ENCODE results near the gene ACTL6B.

DNA sequence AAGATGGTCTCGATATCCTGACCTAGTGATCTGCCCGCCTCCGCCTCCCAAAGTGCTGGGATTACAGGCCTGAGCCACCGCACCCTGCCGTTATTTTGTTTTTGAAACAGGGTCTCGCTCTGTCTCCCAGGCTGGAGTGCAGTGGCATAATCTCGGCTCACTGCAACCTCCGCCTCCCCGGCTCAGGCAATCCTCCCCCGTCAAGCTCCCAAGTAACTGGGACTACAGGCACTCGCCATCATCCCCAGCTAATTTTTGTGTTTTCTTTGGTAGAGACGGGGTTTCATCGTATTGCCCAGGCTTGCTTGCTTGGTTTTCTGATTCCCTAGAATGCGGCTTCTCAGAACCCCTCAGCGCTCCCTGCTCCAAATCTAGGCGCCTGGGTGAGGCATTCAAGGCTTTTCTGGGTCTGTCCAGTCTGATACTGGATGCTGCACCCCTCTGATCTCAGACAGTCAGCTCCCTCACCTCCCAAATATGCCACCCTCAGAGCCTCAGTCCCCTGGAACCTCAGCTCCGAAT lies 16.2 kb downstream of the ACTL6B start:
- no peak for TF ChIP-seq SP1 (IDR thresholded peaks at IDR 0.05)
- TF ChIP-seq, protein P1, sequence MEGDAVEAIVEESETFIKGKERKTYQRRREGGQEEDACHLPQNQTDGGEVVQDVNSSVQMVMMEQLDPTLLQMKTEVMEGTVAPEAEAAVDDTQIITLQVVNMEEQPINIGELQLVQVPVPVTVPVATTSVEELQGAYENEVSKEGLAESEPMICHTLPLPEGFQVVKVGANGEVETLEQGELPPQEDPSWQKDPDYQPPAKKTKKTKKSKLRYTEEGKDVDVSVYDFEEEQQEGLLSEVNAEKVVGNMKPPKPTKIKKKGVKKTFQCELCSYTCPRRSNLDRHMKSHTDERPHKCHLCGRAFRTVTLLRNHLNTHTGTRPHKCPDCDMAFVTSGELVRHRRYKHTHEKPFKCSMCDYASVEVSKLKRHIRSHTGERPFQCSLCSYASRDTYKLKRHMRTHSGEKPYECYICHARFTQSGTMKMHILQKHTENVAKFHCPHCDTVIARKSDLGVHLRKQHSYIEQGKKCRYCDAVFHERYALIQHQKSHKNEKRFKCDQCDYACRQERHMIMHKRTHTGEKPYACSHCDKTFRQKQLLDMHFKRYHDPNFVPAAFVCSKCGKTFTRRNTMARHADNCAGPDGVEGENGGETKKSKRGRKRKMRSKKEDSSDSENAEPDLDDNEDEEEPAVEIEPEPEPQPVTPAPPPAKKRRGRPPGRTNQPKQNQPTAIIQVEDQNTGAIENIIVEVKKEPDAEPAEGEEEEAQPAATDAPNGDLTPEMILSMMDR (IDR thresholded peaks at IDR 0.05; ENCODE audit: low read depth, low read length, missing input control): no peak
- no peak for TF ChIP-seq JUND (IDR thresholded peaks at IDR 0.05)
- TF ChIP-seq, protein P2, sequence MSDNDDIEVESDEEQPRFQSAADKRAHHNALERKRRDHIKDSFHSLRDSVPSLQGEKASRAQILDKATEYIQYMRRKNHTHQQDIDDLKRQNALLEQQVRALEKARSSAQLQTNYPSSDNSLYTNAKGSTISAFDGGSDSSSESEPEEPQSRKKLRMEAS (IDR thresholded peaks at IDR 0.05): no peak
- TF ChIP-seq HNF4A (conservative IDR thresholded peaks at IDR 0.05): no peak
- TF ChIP-seq TAF1 (conservative IDR thresholded peaks at IDR 0.05): no peak
- TF ChIP-seq, protein P3, sequence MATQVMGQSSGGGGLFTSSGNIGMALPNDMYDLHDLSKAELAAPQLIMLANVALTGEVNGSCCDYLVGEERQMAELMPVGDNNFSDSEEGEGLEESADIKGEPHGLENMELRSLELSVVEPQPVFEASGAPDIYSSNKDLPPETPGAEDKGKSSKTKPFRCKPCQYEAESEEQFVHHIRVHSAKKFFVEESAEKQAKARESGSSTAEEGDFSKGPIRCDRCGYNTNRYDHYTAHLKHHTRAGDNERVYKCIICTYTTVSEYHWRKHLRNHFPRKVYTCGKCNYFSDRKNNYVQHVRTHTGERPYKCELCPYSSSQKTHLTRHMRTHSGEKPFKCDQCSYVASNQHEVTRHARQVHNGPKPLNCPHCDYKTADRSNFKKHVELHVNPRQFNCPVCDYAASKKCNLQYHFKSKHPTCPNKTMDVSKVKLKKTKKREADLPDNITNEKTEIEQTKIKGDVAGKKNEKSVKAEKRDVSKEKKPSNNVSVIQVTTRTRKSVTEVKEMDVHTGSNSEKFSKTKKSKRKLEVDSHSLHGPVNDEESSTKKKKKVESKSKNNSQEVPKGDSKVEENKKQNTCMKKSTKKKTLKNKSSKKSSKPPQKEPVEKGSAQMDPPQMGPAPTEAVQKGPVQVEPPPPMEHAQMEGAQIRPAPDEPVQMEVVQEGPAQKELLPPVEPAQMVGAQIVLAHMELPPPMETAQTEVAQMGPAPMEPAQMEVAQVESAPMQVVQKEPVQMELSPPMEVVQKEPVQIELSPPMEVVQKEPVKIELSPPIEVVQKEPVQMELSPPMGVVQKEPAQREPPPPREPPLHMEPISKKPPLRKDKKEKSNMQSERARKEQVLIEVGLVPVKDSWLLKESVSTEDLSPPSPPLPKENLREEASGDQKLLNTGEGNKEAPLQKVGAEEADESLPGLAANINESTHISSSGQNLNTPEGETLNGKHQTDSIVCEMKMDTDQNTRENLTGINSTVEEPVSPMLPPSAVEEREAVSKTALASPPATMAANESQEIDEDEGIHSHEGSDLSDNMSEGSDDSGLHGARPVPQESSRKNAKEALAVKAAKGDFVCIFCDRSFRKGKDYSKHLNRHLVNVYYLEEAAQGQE (IDR thresholded peaks at IDR 0.05): no peak
- TF ChIP-seq YY1 (IDR thresholded peaks at IDR 0.05): no peak
- TF ChIP-seq, protein P4, sequence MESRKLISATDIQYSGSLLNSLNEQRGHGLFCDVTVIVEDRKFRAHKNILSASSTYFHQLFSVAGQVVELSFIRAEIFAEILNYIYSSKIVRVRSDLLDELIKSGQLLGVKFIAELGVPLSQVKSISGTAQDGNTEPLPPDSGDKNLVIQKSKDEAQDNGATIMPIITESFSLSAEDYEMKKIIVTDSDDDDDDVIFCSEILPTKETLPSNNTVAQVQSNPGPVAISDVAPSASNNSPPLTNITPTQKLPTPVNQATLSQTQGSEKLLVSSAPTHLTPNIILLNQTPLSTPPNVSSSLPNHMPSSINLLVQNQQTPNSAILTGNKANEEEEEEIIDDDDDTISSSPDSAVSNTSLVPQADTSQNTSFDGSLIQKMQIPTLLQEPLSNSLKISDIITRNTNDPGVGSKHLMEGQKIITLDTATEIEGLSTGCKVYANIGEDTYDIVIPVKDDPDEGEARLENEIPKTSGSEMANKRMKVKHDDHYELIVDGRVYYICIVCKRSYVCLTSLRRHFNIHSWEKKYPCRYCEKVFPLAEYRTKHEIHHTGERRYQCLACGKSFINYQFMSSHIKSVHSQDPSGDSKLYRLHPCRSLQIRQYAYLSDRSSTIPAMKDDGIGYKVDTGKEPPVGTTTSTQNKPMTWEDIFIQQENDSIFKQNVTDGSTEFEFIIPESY (IDR thresholded peaks at IDR 0.05): no peak
- TF ChIP-seq HNF4G (IDR thresholded peaks at IDR 0.05): no peak

Measured in liver (tissue), 3 donors.